Measurements from ENCODE around the gene IDI2.
"Not testable (repeated sequence)": the region's sequence is repeated elsewhere in the genome, so short reads cannot be mapped to it uniquely, and the experiment has no call there.

IDI2 gene

DNA sequence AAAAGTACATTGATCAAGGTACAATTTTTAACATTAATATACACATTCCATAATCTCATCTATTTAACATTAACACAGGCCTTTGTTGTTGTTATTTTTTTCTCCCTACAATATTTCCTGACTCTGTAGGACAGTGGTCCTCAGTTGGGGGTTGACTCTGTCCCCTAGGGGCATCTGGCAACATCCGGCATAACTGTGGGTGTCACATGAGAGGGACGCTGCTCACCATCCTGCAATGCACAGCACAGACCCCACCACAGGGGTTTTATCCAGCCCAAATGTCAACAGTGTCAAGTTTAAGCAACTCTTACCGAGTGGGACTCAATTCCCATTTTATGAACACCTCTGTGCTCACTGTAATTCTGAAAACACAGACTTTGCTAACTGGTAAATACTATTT is 14.5 kb upstream of the IDI2 start:
- Histone ChIP-seq H3K4me3 (ENCODE audit: low read length) (no peak overlapping the region), H3K9me3 (ENCODE audit: low read length) (no peaks in the 10 kb centered on the region), H3K27me3 (ENCODE audit: insufficient read depth, low read length) (no peaks in the 10 kb centered on the region), H2AFZ (ENCODE audit: low read depth, low read length) (no peak overlapping the region), H3K4me1 (ENCODE audit: insufficient read depth, low read length) (peaks cover 16% of the 10 kb centered on the region), H3K36me3 (ENCODE audit: insufficient read depth, low read length) (peaks cover 61% of the 10 kb centered on the region)

DNA sequence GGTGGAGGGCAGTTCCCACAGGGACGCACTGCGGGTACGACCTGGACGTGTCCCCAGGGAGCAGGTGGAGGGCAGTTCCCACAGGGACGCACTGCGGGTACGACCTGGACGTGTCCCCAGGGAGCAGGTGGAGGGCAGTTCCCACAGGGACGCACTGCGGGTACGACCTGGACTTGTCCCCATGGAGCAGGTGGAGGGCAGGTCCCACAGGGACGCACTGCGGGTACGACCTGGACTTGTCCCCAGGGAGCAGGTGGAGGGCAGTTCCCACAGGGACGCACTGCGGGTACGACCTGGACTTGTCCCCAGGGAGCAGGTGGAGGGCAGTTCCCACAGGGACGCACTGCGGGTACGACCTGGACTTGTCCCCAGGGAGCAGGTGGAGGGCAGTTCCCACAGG is 13.1 kb upstream of the IDI2 start:
- not testable (repeated sequence) for H3K4me3 ChIP-seq (ENCODE audit: low read length); H3K27me3 ChIP-seq (ENCODE audit: insufficient read depth, low read length); H3K9me3 ChIP-seq (ENCODE audit: low read length); H3K4me1 ChIP-seq (ENCODE audit: insufficient read depth, low read length); H2AFZ ChIP-seq (ENCODE audit: low read depth, low read length)
- peaks cover 47% of the 10 kb centered on the region for H3K36me3 ChIP-seq (ENCODE audit: insufficient read depth, low read length)

DNA sequence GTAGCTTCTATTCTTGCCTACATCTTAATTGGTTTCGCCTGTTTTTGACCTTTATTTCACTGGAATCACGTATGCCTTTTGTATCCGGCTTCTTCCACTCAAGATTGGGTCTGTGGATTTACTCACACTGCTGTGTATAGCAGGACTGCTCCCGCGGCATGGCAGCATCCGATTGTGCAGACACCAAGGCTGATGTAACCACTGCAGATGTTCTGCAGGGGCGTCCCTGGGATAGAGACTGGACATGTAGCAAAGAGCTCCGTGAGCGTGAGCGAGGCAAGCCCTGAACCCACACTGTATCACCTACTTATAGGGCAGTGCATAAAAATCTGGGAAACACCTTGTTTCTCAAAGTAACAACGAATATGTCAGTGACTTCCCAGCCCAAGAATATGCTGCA is 11.4 kb upstream of the IDI2 start:
- Histone ChIP-seq H3K27me3 (ENCODE audit: insufficient read depth, low read length) (no peaks in the 10 kb centered on the region), H3K4me3 (ENCODE audit: low read length) (no peak overlapping the region), H2AFZ (ENCODE audit: low read depth, low read length) (no peak overlapping the region), H3K36me3 (ENCODE audit: insufficient read depth, low read length) (peaks cover 30% of the 10 kb centered on the region), H3K9me3 (ENCODE audit: low read length) (no peaks in the 10 kb centered on the region), H3K4me1 (ENCODE audit: insufficient read depth, low read length) (peaks cover 5% of the 10 kb centered on the region)

DNA sequence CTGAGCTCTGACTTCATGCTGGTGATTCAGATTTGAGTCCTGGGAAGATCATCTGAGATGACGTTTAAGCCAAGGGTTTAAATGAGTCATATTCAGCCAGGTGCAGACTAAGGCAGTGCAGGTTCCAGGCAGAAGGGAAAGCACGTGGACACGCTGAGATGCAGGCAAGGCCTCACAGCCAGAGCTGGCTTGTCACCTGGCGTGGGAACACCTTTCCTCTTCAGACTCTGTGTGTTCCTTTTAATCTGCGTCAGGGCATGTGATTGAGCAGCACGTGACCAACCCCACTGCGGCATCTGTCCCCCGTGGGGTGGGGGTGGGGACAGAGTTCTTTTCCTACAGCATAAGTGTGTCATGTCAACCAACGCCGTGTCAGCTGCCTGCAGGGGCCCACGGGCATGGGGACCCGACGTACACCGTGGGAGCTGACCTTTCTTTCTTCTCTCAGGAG is 10.7 kb upstream of the IDI2 start:
- Histone ChIP-seq H2AFZ (ENCODE audit: low read depth, low read length) (no peak overlapping the region), H3K36me3 (ENCODE audit: insufficient read depth, low read length) (peaks cover 24% of the 10 kb centered on the region), H3K27me3 (ENCODE audit: insufficient read depth, low read length) (no peaks in the 10 kb centered on the region), H3K4me1 (ENCODE audit: insufficient read depth, low read length) (peaks cover 5% of the 10 kb centered on the region), H3K4me3 (ENCODE audit: low read length) (no peak overlapping the region), H3K9me3 (ENCODE audit: low read length) (no peaks in the 10 kb centered on the region)

DNA sequence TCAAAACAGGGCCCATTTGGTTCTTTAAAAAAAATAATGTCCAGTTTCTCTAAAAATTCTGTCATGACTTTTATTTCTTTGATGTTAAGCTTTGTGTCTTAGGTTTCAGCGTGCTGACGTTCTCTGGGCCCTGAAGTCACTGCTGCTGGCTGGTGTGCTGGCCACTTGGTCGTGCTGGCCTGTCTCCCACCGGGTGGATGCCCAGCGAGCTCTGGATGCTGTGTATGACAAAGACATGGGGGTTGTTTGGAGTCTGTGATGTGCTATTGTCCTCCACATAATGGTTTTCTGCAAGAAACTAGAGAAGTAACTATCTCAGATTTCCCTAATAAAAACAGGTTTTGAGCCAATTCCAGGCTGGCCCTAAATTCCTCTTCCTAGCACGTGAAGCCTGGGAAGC is 9.5 kb upstream of the IDI2 start:
- H3K4me3 ChIP-seq (ENCODE audit: low read length), result no peak overlapping the region
- no peaks in the 10 kb centered on the region for H3K9me3 ChIP-seq (ENCODE audit: low read length)
- H2AFZ ChIP-seq (ENCODE audit: low read depth, low read length), result no peak overlapping the region
- no peaks in the 10 kb centered on the region for H3K27me3 ChIP-seq (ENCODE audit: insufficient read depth, low read length)
- peaks cover 12% of the 10 kb centered on the region for H3K36me3 ChIP-seq (ENCODE audit: insufficient read depth, low read length)
- H3K4me1 ChIP-seq (ENCODE audit: insufficient read depth, low read length), result peaks cover 5% of the 10 kb centered on the region

DNA sequence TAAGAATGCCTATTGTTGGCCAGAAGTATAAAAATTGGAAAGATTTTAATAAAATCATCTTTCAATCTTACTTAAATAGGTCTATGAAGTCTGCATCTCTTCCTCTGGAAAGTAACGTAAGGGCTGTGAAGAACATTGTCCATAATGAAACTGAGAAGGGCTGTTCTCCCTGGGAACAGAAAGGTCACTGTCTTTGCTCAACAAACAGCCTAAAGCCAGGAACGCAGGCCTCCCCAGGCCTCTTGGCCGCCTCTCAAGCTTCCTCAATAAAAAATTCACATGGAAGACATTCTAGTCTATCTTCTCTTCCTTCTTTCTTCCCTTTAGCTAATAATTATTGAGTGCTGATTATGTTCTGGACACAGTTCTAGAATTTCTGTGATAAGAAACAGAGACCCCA is 9.1 kb upstream of the IDI2 start:
- Histone ChIP-seq H2AFZ (ENCODE audit: low read depth, low read length) (no peak overlapping the region), H3K27me3 (ENCODE audit: insufficient read depth, low read length) (no peaks in the 10 kb centered on the region), H3K4me1 (ENCODE audit: insufficient read depth, low read length) (peaks cover 5% of the 10 kb centered on the region), H3K36me3 (ENCODE audit: insufficient read depth, low read length) (peaks cover 8% of the 10 kb centered on the region), H3K9me3 (ENCODE audit: low read length) (no peaks in the 10 kb centered on the region), H3K4me3 (ENCODE audit: low read length) (no peak overlapping the region)

DNA sequence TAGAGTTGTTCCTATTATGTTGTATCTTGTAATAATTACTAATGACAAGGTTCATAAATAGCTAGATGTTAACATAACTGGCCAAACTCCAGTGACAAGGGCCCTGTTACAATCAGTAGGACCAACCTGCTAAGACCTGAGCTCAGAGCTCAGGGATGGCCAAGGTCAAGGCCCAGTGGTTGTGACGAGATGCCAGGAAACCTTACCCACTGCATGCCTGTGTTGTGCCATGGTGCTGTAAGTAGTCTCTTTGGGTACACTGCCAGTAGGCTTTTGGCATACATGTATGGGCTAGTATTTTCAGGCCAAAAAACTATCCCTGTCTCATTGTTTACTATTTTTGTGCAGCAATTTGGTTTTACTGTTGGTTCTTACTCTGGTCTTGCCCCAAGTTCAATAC is 7.9 kb upstream of the IDI2 start:
- no peaks in the 10 kb centered on the region for H3K27me3 ChIP-seq (ENCODE audit: insufficient read depth, low read length)
- no peaks in the 10 kb centered on the region for H3K9me3 ChIP-seq (ENCODE audit: low read length)
- no peak overlapping the region for H2AFZ ChIP-seq (ENCODE audit: low read depth, low read length)
- H3K4me3 ChIP-seq (ENCODE audit: low read length), result no peak overlapping the region
- peaks cover 3% of the 10 kb centered on the region for H3K36me3 ChIP-seq (ENCODE audit: insufficient read depth, low read length)
- peaks cover 5% of the 10 kb centered on the region for H3K4me1 ChIP-seq (ENCODE audit: insufficient read depth, low read length)

DNA sequence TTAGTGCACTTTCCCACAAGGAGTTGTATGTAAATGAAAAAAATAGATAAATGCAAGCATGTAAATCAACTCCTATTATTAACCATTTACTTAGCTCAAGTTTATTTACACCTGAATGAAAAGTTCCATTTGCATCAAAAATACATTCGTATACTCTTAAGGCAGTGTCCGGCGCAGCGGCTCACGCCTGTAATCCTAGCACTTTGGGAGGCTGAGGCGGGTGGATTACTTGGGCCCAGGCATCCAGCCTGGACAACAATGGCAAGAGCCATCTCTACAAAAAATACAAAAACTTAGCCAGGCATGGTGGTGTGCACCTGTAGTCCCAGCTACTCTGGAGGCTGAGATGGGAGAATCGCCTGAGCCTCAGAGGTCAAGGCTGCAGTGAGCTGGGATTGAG is 4.2 kb upstream of the IDI2 start:
- Histone ChIP-seq H3K9me3 (ENCODE audit: low read length) (no peaks in the 10 kb centered on the region), H3K36me3 (ENCODE audit: insufficient read depth, low read length) (no peaks in the 10 kb centered on the region), H2AFZ (ENCODE audit: low read depth, low read length) (no peak overlapping the region), H3K4me1 (ENCODE audit: insufficient read depth, low read length) (no peaks in the 10 kb centered on the region), H3K27me3 (ENCODE audit: insufficient read depth, low read length) (no peaks in the 10 kb centered on the region), H3K4me3 (ENCODE audit: low read length) (no peak overlapping the region)

DNA sequence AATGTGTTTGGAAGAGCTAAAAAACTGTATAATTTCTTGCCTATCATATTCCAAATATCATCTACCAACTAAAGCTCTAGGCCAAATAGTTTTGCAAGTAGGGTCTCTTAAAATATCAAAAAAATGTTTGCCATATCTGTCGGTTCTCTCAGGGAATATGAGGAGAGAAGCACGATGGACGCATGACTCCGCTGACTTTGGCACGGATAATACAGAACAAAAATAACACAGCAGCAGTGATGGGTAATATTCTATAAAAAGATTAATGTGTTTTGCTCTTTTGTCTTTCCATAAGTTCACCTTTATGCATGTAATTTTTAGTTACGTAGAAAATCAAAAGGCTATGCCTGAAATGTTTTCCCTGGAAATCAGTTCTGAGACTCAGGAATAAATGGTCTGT is 919 bp upstream of the IDI2 start:
- H3K9me3 ChIP-seq (ENCODE audit: low read length), result no peaks in the 10 kb centered on the region
- no peak overlapping the region for H3K4me3 ChIP-seq (ENCODE audit: low read length)
- no peak overlapping the region for H2AFZ ChIP-seq (ENCODE audit: low read depth, low read length)
- no peaks in the 10 kb centered on the region for H3K4me1 ChIP-seq (ENCODE audit: insufficient read depth, low read length)
- no peaks in the 10 kb centered on the region for H3K36me3 ChIP-seq (ENCODE audit: insufficient read depth, low read length)
- H3K27me3 ChIP-seq (ENCODE audit: insufficient read depth, low read length), result no peaks in the 10 kb centered on the region

DNA sequence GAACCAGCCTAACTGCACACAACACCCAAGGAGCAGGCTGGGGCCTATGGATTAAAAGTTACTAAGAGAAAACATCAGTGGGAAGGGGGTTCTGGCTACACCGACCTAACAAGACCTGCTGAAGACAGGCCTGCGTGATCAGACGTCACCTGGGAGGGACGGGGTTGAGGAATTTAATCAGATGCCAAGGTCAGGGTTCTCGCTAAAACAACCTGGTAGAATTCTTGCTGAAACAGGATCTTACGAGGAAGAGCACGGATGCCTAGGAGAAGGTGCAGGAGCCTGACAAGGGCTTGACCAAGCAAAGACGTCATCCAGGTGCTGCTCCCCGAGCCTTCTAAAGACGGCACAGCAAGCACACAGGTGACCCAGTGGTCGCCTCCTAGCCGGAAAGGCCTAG is 1.6 kb downstream of the IDI2 start:
- Histone ChIP-seq H3K9me3 (ENCODE audit: low read length) (peaks cover 3% of the 10 kb centered on the region), H2AFZ (ENCODE audit: low read depth, low read length) (no peak overlapping the region), H3K4me1 (ENCODE audit: insufficient read depth, low read length) (no peaks in the 10 kb centered on the region), H3K36me3 (ENCODE audit: insufficient read depth, low read length) (peaks cover 12% of the 10 kb centered on the region), H3K27me3 (ENCODE audit: insufficient read depth, low read length) (no peaks in the 10 kb centered on the region), H3K4me3 (ENCODE audit: low read length) (no peak overlapping the region)

DNA sequence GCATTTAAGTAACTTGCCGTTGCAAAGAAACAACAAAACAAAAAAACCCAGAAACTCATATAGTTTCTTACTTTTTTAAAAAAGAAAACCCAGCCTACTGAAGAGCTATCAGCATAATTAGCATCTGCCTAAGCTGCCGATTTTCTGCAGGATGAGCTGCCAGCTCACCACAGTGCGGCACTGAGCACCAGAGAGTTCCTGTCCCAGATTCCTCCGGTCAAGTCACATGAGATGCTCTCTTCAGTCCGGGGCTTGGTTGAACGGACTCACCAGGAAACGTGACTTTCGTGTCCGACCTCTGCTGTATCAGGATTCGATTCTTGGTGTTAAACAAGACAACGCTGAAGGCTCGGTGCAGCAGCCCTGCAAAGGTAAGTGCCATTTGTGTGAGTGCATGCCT is 3.2 kb downstream of the IDI2 start:
- Histone ChIP-seq H2AFZ (ENCODE audit: low read depth, low read length) (no peak overlapping the region), H3K9me3 (ENCODE audit: low read length) (peaks cover 3% of the 10 kb centered on the region), H3K27me3 (ENCODE audit: insufficient read depth, low read length) (no peaks in the 10 kb centered on the region), H3K4me3 (ENCODE audit: low read length) (no peak overlapping the region), H3K4me1 (ENCODE audit: insufficient read depth, low read length) (no peaks in the 10 kb centered on the region), H3K36me3 (ENCODE audit: insufficient read depth, low read length) (peaks cover 16% of the 10 kb centered on the region)

DNA sequence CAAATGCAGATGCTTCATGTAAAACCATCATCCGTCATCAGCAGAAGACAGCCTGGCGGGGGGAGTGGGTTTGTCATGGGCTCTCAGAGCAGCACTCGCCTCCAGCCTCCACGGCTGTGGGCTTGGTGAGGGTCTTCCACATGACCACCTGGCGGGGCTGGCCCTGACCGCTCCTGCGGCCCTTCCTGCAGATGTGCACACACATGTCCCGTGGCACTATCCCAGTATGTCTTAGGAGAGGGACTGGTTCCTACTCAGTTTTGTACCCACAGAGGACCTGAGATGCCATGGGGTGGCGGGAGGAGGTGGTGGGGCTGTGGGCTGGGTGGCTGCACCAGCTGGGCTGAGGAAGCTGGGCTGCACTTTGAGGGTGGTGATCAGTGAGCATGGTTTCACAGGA is 4.7 kb downstream of the IDI2 start:
- Histone ChIP-seq H3K4me1 (ENCODE audit: insufficient read depth, low read length) (no peaks in the 10 kb centered on the region), H3K36me3 (ENCODE audit: insufficient read depth, low read length) (peaks cover 29% of the 10 kb centered on the region), H3K27me3 (ENCODE audit: insufficient read depth, low read length) (no peaks in the 10 kb centered on the region), H3K9me3 (ENCODE audit: low read length) (peaks cover 3% of the 10 kb centered on the region), H2AFZ (ENCODE audit: low read depth, low read length) (no peak overlapping the region), H3K4me3 (ENCODE audit: low read length) (no peak overlapping the region)

DNA sequence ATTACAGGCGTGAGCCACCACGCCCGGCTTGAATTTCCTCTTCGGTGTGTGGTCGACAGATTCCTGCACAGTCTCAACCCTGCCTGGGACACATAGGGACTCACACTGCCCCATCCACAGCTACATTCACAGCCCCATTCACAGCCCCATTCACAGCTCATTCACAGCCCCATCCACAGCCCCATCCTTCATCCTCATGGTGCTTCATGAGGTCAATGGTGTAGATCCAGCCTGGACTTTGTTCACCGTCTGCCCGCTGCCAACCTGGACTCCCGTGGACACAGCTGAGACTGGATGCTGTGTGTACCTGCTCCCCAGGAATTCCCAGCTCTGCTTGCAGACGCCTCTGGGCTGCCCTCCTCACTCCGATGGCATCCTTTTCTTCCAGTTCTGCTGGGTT is 5.2 kb downstream of the IDI2 start:
- Histone ChIP-seq H3K9me3 (ENCODE audit: low read length) (peaks cover 3% of the 10 kb centered on the region), H3K27me3 (ENCODE audit: insufficient read depth, low read length) (no peaks in the 10 kb centered on the region), H2AFZ (ENCODE audit: low read depth, low read length) (no peak overlapping the region), H3K4me3 (ENCODE audit: low read length) (no peak overlapping the region), H3K4me1 (ENCODE audit: insufficient read depth, low read length) (no peaks in the 10 kb centered on the region), H3K36me3 (ENCODE audit: insufficient read depth, low read length) (peaks cover 34% of the 10 kb centered on the region)

DNA sequence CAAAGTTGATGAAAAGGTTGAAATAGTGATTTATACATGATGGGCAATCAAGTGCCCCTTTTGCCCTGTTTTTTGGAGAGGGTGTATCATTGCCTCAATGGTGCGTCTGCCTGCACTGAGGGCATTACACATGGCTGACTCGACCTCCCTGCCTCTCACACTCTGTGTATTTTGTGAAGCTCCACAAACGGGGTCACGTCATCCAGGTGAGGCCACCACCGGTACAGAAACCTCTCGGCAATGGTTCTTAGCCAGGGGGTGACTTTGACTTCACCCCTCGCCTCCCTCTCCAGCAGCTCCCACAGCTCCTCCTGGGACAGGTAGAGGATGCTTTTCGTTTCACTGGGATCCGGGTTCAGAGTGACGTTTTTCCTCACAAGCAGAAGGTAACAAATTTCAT is 6.3 kb downstream of the IDI2 start:
- no peak overlapping the region for H3K4me3 ChIP-seq (ENCODE audit: low read length)
- H3K36me3 ChIP-seq (ENCODE audit: insufficient read depth, low read length), result peaks cover 42% of the 10 kb centered on the region
- peaks cover 3% of the 10 kb centered on the region for H3K9me3 ChIP-seq (ENCODE audit: low read length)
- no peaks in the 10 kb centered on the region for H3K4me1 ChIP-seq (ENCODE audit: insufficient read depth, low read length)
- no peak overlapping the region for H2AFZ ChIP-seq (ENCODE audit: low read depth, low read length)
- H3K27me3 ChIP-seq (ENCODE audit: insufficient read depth, low read length), result no peaks in the 10 kb centered on the region
